Measurements from ENCODE around the gene KNSTRN.

- TF ChIP-seq POLR2A (IDR thresholded peaks at IDR 0.05) = no peak
- TF ChIP-seq CTCF (IDR thresholded peaks at IDR 0.05) = no peak
- no peak for TF ChIP-seq EP300 (IDR thresholded peaks at IDR 0.05)
These were observed 38.3 kb upstream of the KNSTRN start for GRCh38 chr15:40344217-40344616.
